Measurements from ENCODE around the gene AFAP1.

The AFAP1 gene

DNA sequence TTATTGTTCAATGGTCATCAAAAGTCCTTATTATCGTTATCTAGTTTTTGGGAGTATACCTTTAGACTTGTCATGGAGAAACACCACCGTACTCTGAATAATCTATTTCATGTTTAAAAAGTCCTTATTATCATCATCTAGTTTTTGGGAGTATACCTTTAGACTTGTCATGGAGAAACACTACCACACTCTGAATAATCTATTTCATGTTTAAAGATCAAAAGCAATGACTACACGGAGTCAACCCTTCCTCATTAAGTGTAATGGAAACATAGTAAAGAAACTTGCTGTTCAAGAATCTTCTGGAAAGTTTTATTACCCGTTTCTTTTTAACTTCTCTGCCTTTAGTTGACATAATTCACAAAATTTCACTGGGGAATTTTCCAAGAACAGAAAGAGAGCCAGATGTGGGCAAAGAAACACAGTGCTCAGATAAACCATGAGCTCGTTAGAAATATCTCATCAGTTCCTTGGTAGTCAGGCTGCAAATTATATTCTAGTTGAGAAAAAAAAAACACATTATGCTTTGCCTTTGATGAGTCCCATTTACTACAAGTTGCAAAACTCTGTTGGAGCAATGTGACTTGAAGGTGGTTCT is 158.8 kb downstream of the AFAP1 start:
- DNase-seq, result no peak

DNA sequence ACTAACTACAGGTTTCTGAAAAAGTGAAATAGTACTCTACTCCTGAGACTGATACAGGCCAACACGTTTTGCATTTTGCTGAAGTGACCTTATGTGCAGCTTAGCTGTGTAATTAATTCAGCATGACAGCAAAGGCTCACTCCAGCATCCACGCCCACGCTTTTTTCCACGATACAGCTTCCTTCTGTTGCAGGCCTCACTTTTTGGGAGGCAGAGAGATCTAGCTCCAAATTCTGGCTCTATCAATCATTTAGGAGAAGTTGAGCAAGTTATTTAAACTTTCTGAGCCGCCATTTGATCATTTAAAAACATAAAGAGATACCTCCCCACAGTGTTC is 160.3 kb downstream of the AFAP1 start:
- no peak for DNase-seq

- DNase-seq, result no peak
Observed at GRCh38 chr4:7778510-7779431, 160.9 kb downstream of the AFAP1 start.

GRCh38 chr4:7777871-7778509 is 161.7 kb downstream of the AFAP1 start:
- no peak for DNase-seq

- no peak for DNase-seq
Observed at GRCh38 chr4:7777017-7777710, 162.5 kb downstream of the AFAP1 start.

GRCh38 chr4:7775396-7775795 is 164.3 kb downstream of the AFAP1 start:
- no peak for DNase-seq

- DNase-seq, result no peak
Observed at GRCh38 chr4:7774301-7775294, 165.1 kb downstream of the AFAP1 start.

- DNase-seq, result no peak
Observed at GRCh38 chr4:7773401-7774180, 166.1 kb downstream of the AFAP1 start.

DNA sequence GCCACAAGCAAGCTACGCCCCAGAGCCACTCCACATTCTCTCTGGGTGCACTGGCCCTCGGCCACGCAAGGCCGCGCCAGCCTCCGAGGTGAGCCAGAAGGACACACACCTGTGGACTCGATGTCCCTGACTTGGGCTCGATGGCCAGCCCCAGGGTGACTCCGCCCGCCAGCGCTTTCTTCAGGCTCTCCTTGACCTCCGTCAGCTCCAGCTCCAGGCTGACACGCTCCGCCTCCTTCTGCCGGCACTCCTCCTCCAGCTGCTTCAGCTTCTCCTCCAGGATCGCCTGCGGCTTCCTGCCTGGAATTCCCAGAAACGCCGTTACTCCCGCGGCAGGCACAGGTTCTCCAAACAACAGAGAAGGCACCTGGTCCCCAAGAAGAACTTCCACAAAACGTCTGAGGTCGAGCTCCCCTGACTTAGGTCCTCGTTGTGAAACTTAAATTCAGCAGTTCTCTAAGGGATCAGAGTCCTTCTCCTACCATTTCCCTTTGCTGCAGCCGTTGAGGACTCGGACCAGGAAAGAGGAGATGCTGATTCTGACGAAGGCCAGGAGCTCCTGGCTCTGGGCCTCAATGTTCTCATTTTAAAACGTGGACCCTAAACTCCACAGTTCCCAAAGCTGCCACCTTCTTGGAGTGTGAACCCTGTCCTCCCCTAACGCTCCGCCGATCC is 166.8 kb downstream of the AFAP1 start:
- no peak for DNase-seq

GRCh38 chr4:7771541-7772507 is 167.8 kb downstream of the AFAP1 start:
- no peak for DNase-seq

DNA sequence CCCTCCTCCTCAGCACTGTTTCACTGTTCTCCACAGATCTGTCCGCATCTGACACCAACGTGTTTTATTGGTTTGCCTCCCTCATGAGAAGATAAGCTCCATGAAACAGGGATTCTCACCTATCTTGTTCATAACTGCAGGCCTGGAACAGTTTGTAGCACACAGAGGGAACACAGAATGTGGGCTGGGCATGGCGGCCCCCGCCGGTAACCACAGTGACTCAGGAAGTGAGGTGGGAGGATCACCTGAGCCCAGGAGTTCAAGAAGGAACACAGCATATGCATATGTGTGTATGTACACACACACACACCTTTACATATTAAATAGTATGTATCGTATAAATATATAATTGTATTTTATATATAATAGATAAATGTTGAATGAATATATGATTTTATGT is 168.6 kb downstream of the AFAP1 start:
- DNase-seq, result peak; percentile 31 to 48

DNA sequence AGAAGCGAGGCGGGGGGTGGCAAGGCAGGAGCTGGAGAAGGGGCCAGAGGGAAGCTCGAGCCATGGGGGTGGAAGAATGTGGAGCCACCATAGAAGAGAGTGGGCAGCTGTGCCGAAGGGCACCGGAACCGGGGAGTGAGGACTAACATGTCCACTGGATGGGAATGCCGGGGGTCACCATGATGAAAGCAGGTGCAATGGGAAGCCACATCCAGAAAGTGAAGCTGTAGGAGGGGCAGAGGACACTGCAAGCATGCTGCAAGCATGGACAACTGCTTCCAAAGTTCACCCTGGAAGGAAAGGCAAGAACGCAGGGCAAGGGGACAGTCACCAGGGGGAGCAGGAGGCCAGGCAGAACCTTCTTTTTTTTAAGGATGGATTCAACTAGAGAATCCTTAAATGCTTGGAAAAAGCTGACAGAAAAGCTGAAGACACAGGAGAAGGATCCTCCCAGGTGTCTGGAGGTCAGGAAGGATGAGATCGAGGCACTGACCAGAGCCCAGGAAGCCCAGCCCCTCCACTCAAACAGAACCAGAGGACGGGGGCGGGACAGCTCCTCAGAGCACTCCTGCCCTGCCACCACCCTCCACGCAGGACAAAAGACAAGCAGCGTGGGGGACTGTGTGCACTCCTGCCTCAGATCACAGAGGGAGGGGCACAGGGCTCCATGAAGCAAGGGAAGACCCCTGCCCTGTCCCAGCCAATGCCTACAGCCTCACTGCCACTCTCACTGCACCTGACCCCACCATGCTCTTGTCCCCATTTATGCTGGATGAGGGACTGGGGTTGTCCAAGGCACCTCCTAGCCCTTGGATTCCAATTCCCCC is 169.2 kb downstream of the AFAP1 start:
- no peak for DNase-seq

DNA sequence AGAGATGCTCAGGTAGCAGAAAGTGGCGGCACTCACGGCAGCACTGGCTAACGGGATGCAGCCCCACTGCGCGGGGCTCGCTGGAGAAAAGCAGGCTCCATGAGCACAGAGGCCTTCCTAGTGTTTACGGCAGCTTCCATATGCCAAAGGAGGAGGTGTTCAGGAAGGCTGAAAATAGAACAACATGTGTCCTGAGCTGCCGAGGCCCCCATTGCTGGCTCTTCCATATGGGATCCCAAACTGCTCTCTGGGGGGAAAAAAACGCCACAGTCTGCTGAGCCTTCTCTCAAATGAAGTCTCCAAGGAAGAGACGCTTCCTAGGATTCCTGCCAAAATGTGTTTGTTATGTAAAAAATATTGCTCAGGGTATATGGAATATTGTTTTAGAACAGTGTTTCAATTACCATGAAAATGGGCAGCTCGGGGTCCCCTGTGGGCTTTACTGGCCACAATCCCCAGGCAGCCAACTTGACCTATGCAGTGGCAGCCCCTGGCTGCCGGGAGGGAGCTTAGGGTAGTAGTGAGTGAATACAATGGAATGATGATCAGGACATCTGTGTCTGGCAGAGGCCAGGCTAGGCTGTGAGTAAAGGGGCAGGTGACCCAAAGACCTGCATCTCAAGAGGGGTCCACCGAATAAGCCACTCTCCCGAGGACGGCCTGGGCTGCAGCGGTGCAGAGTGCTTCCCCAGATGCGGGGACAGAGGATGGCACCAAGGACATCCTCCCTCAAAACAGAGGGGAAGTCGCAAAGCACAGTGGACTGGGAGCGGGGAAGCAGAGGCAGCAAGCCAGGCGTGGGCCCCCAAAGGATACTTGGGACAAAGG is 170.1 kb downstream of the AFAP1 start:
- no peak for DNase-seq

GRCh38 chr4:7768736-7769135 is 170.9 kb downstream of the AFAP1 start:
- no peak for DNase-seq

GRCh38 chr4:7767966-7768365 is 171.7 kb downstream of the AFAP1 start:
- DNase-seq, result no peak

GRCh38 chr4:7767526-7767925 is 172.1 kb downstream of the AFAP1 start:
- DNase-seq, result no peak

GRCh38 chr4:7766661-7767345 is 172.9 kb downstream of the AFAP1 start:
- DNase-seq, result no peak

Data from activated CD4-positive, alpha-beta T cell treated with anti-CD3 and anti-CD28 coated beads, Interleukin-2, amount 50 U/mL, for 48 hours (primary cell).